Astrocyte (in vitro differentiated cells and primary cell): ENCODE measurements around the gene PAPSS1.

Experiments used
- CTCF ChIP-seq: IDR thresholded peaks from 2 replicates; pipeline ENCODE4 v1.5.1; 2011; ENCODE audit warnings: low read depth, mild to moderate bottlenecking, inconsistent platforms, low read length, moderate library complexity; ENCODE audit not compliant: insufficient read depth
- EZH2 ChIP-seq: IDR thresholded peaks from 2 replicates; pipeline ENCODE4 v1.6.1; 2012; ENCODE audit warnings: mild to moderate bottlenecking, low read length, inconsistent platforms; ENCODE audit not compliant: insufficient read depth

- peak; percentile 27 for TF ChIP-seq CTCF
- no peak for TF ChIP-seq EZH2
Observed at GRCh38 chr4:107740381-107740780, 20.3 kb upstream of the PAPSS1 start.
